Mesenchymal stem cell (in vitro differentiated cells and primary cell): ENCODE data around the gene ZFYVE9.

Experiments
- DNase-seq: peaks from one replicate; pipeline ENCODE4 v3.0.0-alpha.2; 2013
- H2AFZ ChIP-seq: one replicate; pipeline ENCODE4 v1.6.1; 2013; ENCODE audit warnings: low read depth, mild to moderate bottlenecking, control low read depth, inconsistent platforms, low read length, moderate library complexity
- H2AK5ac ChIP-seq: 2 replicates; pipeline ENCODE4 v1.6.1; 2013; ENCODE audit warnings: low read length, moderate library complexity, mild to moderate bottlenecking, inconsistent platforms; ENCODE audit not compliant: severe bottlenecking
- H2BK120ac ChIP-seq: one replicate; pipeline ENCODE4 v1.6.1; 2013; ENCODE audit warnings: low read depth, mild to moderate bottlenecking, inconsistent platforms, low read length, moderate library complexity
- H2BK12ac ChIP-seq, 2 experiments: one replicate each; pipeline ENCODE4 v1.6.1; 2013; ENCODE audit warnings: inconsistent platforms in 2 of 2, low read length in 2 of 2, mild to moderate bottlenecking in 2 of 2, moderate library complexity in 2 of 2, control low read depth in 1 of 2
- H2BK15ac ChIP-seq: one replicate; pipeline ENCODE4 v1.6.1; 2013; ENCODE audit warnings: mild to moderate bottlenecking, low read depth, inconsistent platforms; ENCODE audit not compliant: poor library complexity, severe bottlenecking
- H2BK5ac ChIP-seq: 2 replicates; pipeline ENCODE4 v1.6.1; 2013; ENCODE audit warnings: low read depth, mild to moderate bottlenecking, low read length, control low read depth, inconsistent platforms; ENCODE audit not compliant: poor library complexity, severe bottlenecking
- H3K14ac ChIP-seq, 2 experiments: one replicate each; pipeline ENCODE4 v1.6.1; 2013; ENCODE audit warnings: inconsistent platforms in 2 of 2, low read length in 2 of 2, control low read depth in 1 of 2, mild to moderate bottlenecking in 1 of 2, moderate library complexity in 1 of 2
- H3K18ac ChIP-seq, 2 experiments: one replicate each; pipeline ENCODE4 v1.6.1; 2013; ENCODE audit warnings: inconsistent platforms in 2 of 2, low read length in 2 of 2, control low read depth in 1 of 2, low read depth in 1 of 2, mild to moderate bottlenecking in 1 of 2
- H3K23ac ChIP-seq, 2 experiments: one replicate each; pipeline ENCODE4 v1.6.1; 2013; ENCODE audit warnings: inconsistent platforms in 2 of 2, low read length in 2 of 2, mild to moderate bottlenecking in 2 of 2, moderate library complexity in 2 of 2, control low read depth in 1 of 2
- H3K27ac ChIP-seq: 2 replicates; pipeline ENCODE4 v1.5.1; 2013; ENCODE audit warnings: mild to moderate bottlenecking, moderate library complexity, low read length, control low read depth, inconsistent platforms; ENCODE audit not compliant: poor library complexity, severe bottlenecking
- H3K27me3 ChIP-seq, 2 experiments: 2 replicates each; pipeline versions ENCODE4 v1.6.1 to v1.7.0; 2013; ENCODE audit warnings: low read length in 2 of 2, mild to moderate bottlenecking in 2 of 2, moderate library complexity in 2 of 2, control low read depth in 1 of 2, inconsistent platforms in 1 of 2; ENCODE audit not compliant: control insufficient read depth in 1 of 2, insufficient read depth in 1 of 2
- H3K36me3 ChIP-seq, 2 experiments: 2 replicates each; pipeline versions ENCODE4 v1.6.1 to v1.7.0; 2013; ENCODE audit warnings: low read length in 2 of 2, control low read depth in 1 of 2, inconsistent platforms in 1 of 2, low read depth in 1 of 2, mild to moderate bottlenecking in 1 of 2; ENCODE audit not compliant: insufficient read depth in 2 of 2, control insufficient read depth in 1 of 2
- H3K4ac ChIP-seq, 2 experiments: one replicate each; pipeline ENCODE4 v1.6.1; 2013; ENCODE audit warnings: inconsistent platforms in 2 of 2, low read length in 2 of 2, mild to moderate bottlenecking in 2 of 2, moderate library complexity in 2 of 2, control low read depth in 1 of 2, low read depth in 1 of 2
- H3K4me1 ChIP-seq: 2 replicates; pipeline ENCODE4 v1.6.1; 2013; ENCODE audit warnings: low read depth, low read length, control low read depth; ENCODE audit not compliant: control insufficient read depth, insufficient read depth
- H3K4me2 ChIP-seq: 2 replicates; pipeline ENCODE4 v1.6.1; 2013; ENCODE audit warnings: low read length, mild to moderate bottlenecking, inconsistent platforms; ENCODE audit not compliant: poor library complexity, severe bottlenecking
- H3K4me3 ChIP-seq, 2 experiments: 2 replicates each; pipeline versions ENCODE4 v1.5.1 to v1.7.0; 2013; ENCODE audit warnings: low read length in 2 of 2, mild to moderate bottlenecking in 2 of 2, control low read depth in 1 of 2, low read depth in 1 of 2; ENCODE audit not compliant: insufficient read depth in 1 of 2
- H3K79me1 ChIP-seq: replicated peaks from 2 replicates; pipeline ENCODE4 v1.6.1; 2013; ENCODE audit warnings: mild to moderate bottlenecking, control low read depth, low read length, inconsistent platforms; ENCODE audit not compliant: poor library complexity, severe bottlenecking
- H3K9ac ChIP-seq: 2 replicates; pipeline ENCODE4 v1.7.0; 2013; ENCODE audit warnings: mild to moderate bottlenecking, low read length, moderate library complexity
- H3K9me3 ChIP-seq: 2 replicates; pipeline ENCODE4 v1.7.0; 2013; ENCODE audit warnings: mild to moderate bottlenecking, low read length; ENCODE audit not compliant: control insufficient read depth
- H4K8ac ChIP-seq: one replicate; pipeline ENCODE4 v1.6.1; 2013; ENCODE audit warnings: inconsistent platforms, mild to moderate bottlenecking, low read length, moderate library complexity
- H4K91ac ChIP-seq: one replicate; pipeline ENCODE4 v1.6.1; 2013; ENCODE audit warnings: mild to moderate bottlenecking, low read length, inconsistent platforms
- WGBS: methylation state at CpG from one replicate; pipeline ENCODE4 v1.1.7; 2013; ENCODE audit warnings: mixed read lengths; 5-methylcytosine and 5-hydroxymethylcytosine counted together

The ZFYVE9 gene

DNA sequence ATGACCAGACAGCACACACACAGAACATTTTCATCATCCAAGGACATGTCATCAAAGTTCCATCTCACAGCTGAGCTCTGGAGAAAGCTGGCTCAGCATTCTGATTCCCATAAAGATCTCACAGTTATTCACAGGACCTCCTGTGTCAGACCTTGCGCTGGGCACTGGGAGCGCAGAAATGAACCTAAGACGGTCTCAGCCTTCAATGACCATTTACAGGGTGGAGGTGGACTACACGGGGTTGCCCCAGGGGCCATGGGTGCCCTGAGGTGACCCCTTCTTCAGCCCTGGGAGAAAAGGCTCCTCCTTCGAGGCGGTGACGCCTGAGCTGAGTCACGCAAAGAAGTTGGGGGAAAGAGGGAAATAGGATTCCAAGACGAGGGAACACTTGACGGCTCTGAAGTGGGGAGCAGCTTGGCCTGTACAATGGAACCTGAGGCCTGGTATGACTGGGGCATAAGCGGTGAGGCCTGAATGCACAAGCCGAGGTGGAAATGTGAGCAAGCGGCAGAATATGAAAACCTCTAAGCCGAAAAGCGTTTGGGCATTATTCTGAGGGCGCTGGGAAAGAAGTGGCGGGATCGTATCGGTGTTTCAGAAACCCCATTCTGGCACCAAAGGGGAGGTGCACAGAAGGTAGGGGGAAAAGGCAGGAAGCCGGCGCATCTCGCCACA is 223.3 kb downstream of the ZFYVE9 start:
- Histone ChIP-seq H2AFZ (peak overlapping the region; percentile 91), H2BK120ac (peak overlapping the region; percentile 82), H3K4me3 (peak overlapping the region; percentile 88 to 94), H3K36me3 (peaks cover 29 to 35% of the 10 kb centered on the region in 2 experiments), H2BK15ac (peak overlapping the region; percentile 82), H2BK5ac (no peak overlapping the region), H3K23ac (peak overlapping the region; percentile 67 to 94), H3K27ac (peak overlapping the region; percentile 77), H3K18ac (peak overlapping the region; percentile 95 to 99), H2AK5ac (peak overlapping the region; percentile 38), H3K79me1 (peaks cover 32% of the 10 kb centered on the region), H3K4ac (peak overlapping the region; percentile 99 to 100), H4K91ac (peak overlapping the region; percentile 98), H3K9ac (peak overlapping the region; percentile 92), H4K8ac (peak overlapping the region; percentile 93), H3K9me3 (no peaks in the 10 kb centered on the region), H3K14ac (peak overlapping the region in 1 of 2 experiments; percentile 100), H3K4me1 (peaks cover 22% of the 10 kb centered on the region), H3K4me2 (peak overlapping the region; percentile 87), H2BK12ac (peak overlapping the region; percentile 29 to 57), H3K27me3 (no peaks in the 10 kb centered on the region)
- WGBS, result 7% methylated on average over 22 of the region's 22 CpGs
- peak; percentile 92 for DNase-seq

DNA sequence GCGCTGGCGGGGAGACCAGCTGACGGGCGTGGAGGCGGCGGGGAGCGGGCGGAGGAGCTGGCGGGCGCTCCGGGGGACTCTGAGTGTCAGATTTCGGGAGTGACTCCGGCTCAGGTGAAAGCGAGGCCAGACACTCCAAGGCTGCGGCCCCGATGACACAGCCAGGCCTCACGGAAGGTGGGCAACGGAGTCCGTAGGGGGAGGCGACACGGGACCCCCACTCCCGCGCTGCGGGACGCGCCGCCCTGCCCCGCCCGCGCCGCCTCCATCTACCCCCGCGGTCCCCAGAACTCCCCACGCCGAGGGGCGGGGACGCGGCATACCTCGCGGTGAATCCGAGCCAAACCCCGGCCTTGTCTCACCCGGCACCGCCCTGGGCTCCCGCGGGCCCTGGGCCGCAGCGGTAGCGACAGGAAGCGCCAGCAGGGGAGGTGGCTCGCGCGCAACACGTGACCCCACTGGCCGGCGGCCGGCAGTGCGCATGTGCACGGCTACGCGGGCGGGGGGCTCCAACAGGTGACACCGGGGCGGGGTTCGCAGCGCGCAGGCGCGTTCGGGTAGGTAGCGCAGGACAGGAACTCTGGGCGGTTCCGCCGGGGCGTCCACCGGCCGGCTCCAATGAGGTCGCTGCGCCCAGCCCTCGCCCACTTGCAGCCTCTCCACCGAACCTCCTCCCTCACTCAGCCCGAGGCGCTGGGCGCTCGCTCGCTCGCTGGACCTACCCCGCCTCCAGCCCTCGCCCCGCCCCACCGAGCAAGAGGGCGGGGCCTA is 224.0 kb downstream of the ZFYVE9 start, which contains the start of gene CC2D1B:
Gene CC2D1B, minus strand, starts transcription at position 460 of the 771 bp plus-strand sequence. CDS start 1,585 bp downstream, outside the sequence.
- H2BK120ac ChIP-seq, result peak within 1 kb of the TSS; percentile 82
- peak within 1 kb of the TSS; percentile 93 for H4K8ac ChIP-seq
- peak within 1 kb of the TSS; percentile 87 for H3K4me2 ChIP-seq
- H3K79me1 ChIP-seq, result peaks cover 25% of the 10 kb centered on the region
- peak within 1 kb of the TSS in 1 of 2 experiments; percentile 100 for H3K14ac ChIP-seq
- peak within 1 kb of the TSS; percentile 29 to 57 for H2BK12ac ChIP-seq
- no peaks in the 10 kb centered on the region for H3K9me3 ChIP-seq
- H3K4me1 ChIP-seq, result peaks cover 22% of the 10 kb centered on the region
- peak within 1 kb of the TSS; percentile 88 to 94 for H3K4me3 ChIP-seq
- peak within 1 kb of the TSS; percentile 77 for H3K27ac ChIP-seq
- H2BK5ac ChIP-seq, result peak within 1 kb of the TSS; percentile 81
- peak within 1 kb of the TSS; percentile 95 to 99 for H3K18ac ChIP-seq
- WGBS, result under 1% methylated on average over 76 of the region's 92 CpGs
- H3K4ac ChIP-seq, result peak within 1 kb of the TSS; percentile 99 to 100
- no peaks in the 10 kb centered on the region for H3K27me3 ChIP-seq
- H3K23ac ChIP-seq, result peak within 1 kb of the TSS; percentile 67 to 94
- H3K9ac ChIP-seq, result peak within 1 kb of the TSS; percentile 92
- H3K36me3 ChIP-seq, result peaks cover 22 to 27% of the 10 kb centered on the region in 2 experiments
- H2AK5ac ChIP-seq, result peak within 1 kb of the TSS; percentile 38
- peak within 1 kb of the TSS; percentile 98 for H4K91ac ChIP-seq
- peak; percentile 98 for DNase-seq
- peak within 1 kb of the TSS; percentile 91 for H2AFZ ChIP-seq
- H2BK15ac ChIP-seq, result peak within 1 kb of the TSS; percentile 82

DNA sequence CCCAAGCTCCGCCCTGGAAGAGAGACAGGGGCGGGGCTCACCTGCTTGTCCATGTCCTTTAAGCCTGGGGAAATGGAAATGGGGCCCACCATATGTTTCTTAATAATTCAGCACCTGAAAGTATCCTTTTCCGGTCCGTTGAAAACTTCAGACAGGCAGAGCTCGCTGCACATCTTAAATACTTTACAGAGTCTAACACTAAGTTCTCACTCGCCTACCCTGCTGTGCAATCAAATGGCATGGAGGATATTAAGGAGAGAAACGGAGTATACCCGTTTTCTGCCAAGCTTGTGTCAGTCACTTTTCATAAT is 224.6 kb downstream of the ZFYVE9 start:
- no peaks in the 10 kb centered on the region for H3K27me3 ChIP-seq
- no peak overlapping the region for H3K23ac ChIP-seq
- peaks cover 16 to 22% of the 10 kb centered on the region in 2 experiments for H3K36me3 ChIP-seq
- no peak overlapping the region for H2AK5ac ChIP-seq
- H2BK12ac ChIP-seq, result no peak overlapping the region
- no peak overlapping the region for H2AFZ ChIP-seq
- no peak overlapping the region for H3K9ac ChIP-seq
- H3K4me2 ChIP-seq, result peak overlapping the region; percentile 27
- no peak overlapping the region for H2BK120ac ChIP-seq
- no peak for DNase-seq
- no peak overlapping the region for H2BK5ac ChIP-seq
- H3K79me1 ChIP-seq, result peaks cover 20% of the 10 kb centered on the region
- H3K4me1 ChIP-seq, result peaks cover 22% of the 10 kb centered on the region
- H4K91ac ChIP-seq, result no peak overlapping the region
- H2BK15ac ChIP-seq, result no peak overlapping the region
- no peak overlapping the region for H3K27ac ChIP-seq
- no peak overlapping the region for H3K18ac ChIP-seq
- H3K4me3 ChIP-seq, result peak overlapping the region; percentile 88 to 94
- H4K8ac ChIP-seq, result no peak overlapping the region
- no peaks in the 10 kb centered on the region for H3K9me3 ChIP-seq
- 41% methylated on average over 8 of the region's 8 CpGs for WGBS
- H3K4ac ChIP-seq, result no peak overlapping the region
- no peak overlapping the region for H3K14ac ChIP-seq

DNA sequence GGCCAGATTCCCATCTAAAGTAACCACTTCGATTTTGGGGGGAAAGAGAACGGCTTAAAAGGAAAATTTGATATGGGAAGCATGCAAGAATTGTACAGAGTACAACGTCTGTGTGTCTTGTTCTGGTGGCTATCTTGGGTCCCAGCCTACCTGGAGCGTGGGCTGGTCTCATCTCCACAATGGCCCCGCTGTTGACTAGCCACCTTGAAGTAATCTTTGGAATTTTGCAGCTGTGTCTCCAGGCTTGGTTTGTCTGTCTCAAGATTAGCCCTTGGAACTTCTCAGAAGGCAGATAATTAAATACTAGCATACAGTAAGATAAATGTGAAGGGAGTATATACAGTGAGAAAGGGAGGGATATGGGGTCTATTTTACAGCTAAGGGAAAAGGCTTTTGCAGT is 225.4 kb downstream of the ZFYVE9 start:
- no peak overlapping the region for H3K27ac ChIP-seq
- peaks cover 20% of the 10 kb centered on the region for H3K4me1 ChIP-seq
- no peak overlapping the region for H2BK15ac ChIP-seq
- no peak overlapping the region for H4K91ac ChIP-seq
- no peaks in the 10 kb centered on the region for H3K27me3 ChIP-seq
- no peak for DNase-seq
- H3K79me1 ChIP-seq, result peaks cover 13% of the 10 kb centered on the region
- peaks cover 8 to 14% of the 10 kb centered on the region in 2 experiments for H3K36me3 ChIP-seq
- no peak overlapping the region for H3K23ac ChIP-seq
- no peak overlapping the region for H2BK5ac ChIP-seq
- no peak overlapping the region for H2BK120ac ChIP-seq
- no peak overlapping the region for H2BK12ac ChIP-seq
- no peak overlapping the region for H3K14ac ChIP-seq
- no peak overlapping the region for H4K8ac ChIP-seq
- no peaks in the 10 kb centered on the region for H3K9me3 ChIP-seq
- no peak overlapping the region for H2AFZ ChIP-seq
- no peak overlapping the region for H3K9ac ChIP-seq
- H2AK5ac ChIP-seq, result peak overlapping the region; percentile 21
- WGBS, result 95% methylated on average over 5 of the region's 5 CpGs
- H3K18ac ChIP-seq, result no peak overlapping the region
- H3K4ac ChIP-seq, result no peak overlapping the region
- H3K4me3 ChIP-seq, result no peak overlapping the region
- no peak overlapping the region for H3K4me2 ChIP-seq
